GM13976 (cell line): ENCODE data around the gene CDC16.

Source experiments
- DNase-seq: peaks from one replicate; pipeline ENCODE4 v3.0.0; 2012; ENCODE audit warnings: low spot score
- CTCF ChIP-seq: IDR thresholded peaks from 2 replicates; pipeline ENCODE4 v1.5.1; 2012; ENCODE audit warnings: borderline replicate concordance, mild to moderate bottlenecking; ENCODE audit not compliant: insufficient read depth; ENCODE audit errors: extremely low read depth, missing control alignments, control extremely low read depth
- in situ Hi-C: fragments of 300-500 bp; cut with MboI; formaldehyde crosslinking; loops from one replicate; pipeline ENCODE4 v1.12.0; 2022; ENCODE audit warnings: low sequenced_read_pairs, mixed read lengths, inconsistent platforms; ENCODE audit not compliant: unreplicated experiment

CDC16 gene

GRCh38 chr13:114230117-114230516 lies 4.6 kb upstream of the CDC16 start:
- no peak for TF ChIP-seq CTCF
- in situ Hi-C loops = no loop called here
- no peak for DNase-seq

GRCh38 chr13:114230575-114230974 lies 4.1 kb upstream of the CDC16 start:
- TF ChIP-seq CTCF = no peak
- in situ Hi-C loops = no loop called here
- DNase-seq = no peak

- TF ChIP-seq CTCF = no peak
- no peak for DNase-seq
- in situ Hi-C loops = no loop called here
These were observed 2.8 kb upstream of the CDC16 start for GRCh38 chr13:114231886-114232285.

- in situ Hi-C loops = no loop called here
- no peak for DNase-seq
- TF ChIP-seq CTCF = no peak
These were observed 442 bp upstream of the CDC16 start for GRCh38 chr13:114234266-114234644.

- TF ChIP-seq CTCF = no peak
- no peak for DNase-seq
- in situ Hi-C loops = no loop called here
These were observed 1.0 kb downstream of the CDC16 start for GRCh38 chr13:114235697-114236096.

GRCh38 chr13:114236227-114236626 lies 1.5 kb downstream of the CDC16 start:
- no peak for DNase-seq
- in situ Hi-C loops = no loop called here
- TF ChIP-seq CTCF = no peak
